Panc1 (cell line): Measurements from ENCODE around the gene PMPCB. TPM values are rescaled to one million over a fixed set of nuclear protein-coding genes. Genes with fewer than 3 reads are reported as not detected.

Experiments
- ATAC-seq: fragments of 200-7000 bp; cut with Tn5 transposase; 2 replicates; pipeline ENCODE4 v1.9.1; 2020; ENCODE audit warnings: mild to moderate bottlenecking, moderate library complexity
- BruUV-seq: library from RNA; stranded (reverse); fragments of 400-500 nt; replicated peaks from 2 replicates; lab custom pipeline; 2021; lab: Mats Ljungman, UMichigan
- CTCF ChIA-PET: fragments of 300-600 bp; sonication (Branson Sonifier 250); formaldehyde crosslinking; loops from one replicate; lab custom pipeline; 2022; ENCODE audit warnings: antibody characterized with exemption; lab: Charles Lee
- POLR2A ChIA-PET: fragments of 300-600 bp; sonication (Branson Sonifier 250); formaldehyde crosslinking; loops from one replicate; lab custom pipeline; 2022; ENCODE audit warnings: antibody characterized with exemption; lab: Charles Lee
- DNase-seq: peaks from one replicate; pipeline ENCODE4 v3.0.0-alpha.2; 2010; ENCODE audit warnings: low read depth, low spot score
- H3K27ac ChIP-seq: 2 replicates; pipeline ENCODE4 v1.5.1; 2011; ENCODE audit warnings: mild to moderate bottlenecking, low read length, inconsistent platforms
- H3K27me3 ChIP-seq: fragments of 200-500 bp; sonication (Bioruptor generic); 2 replicates; pipeline ENCODE4 v1.6.0; 2014; ENCODE audit warnings: low read length, inconsistent platforms; ENCODE audit not compliant: control insufficient read depth, insufficient read depth
- H3K36me3 ChIP-seq: fragments of 200-500 bp; sonication (Bioruptor generic); 2 replicates; pipeline ENCODE4 v1.5.1; 2014; ENCODE audit warnings: inconsistent platforms, mild to moderate bottlenecking, low read length, moderate library complexity; ENCODE audit not compliant: control insufficient read depth, insufficient read depth
- H3K4me1 ChIP-seq: 2 replicates; pipeline ENCODE4 v1.5.1; 2011; ENCODE audit warnings: inconsistent platforms, mild to moderate bottlenecking, low read length, moderate library complexity; ENCODE audit not compliant: control insufficient read depth, insufficient read depth
- H3K4me3 ChIP-seq, 2 experiments: 2 replicates each; pipeline ENCODE4 v1.5.1; 2011 to 2012; ENCODE audit warnings: low read depth in 2 of 2, low read length in 2 of 2, mild to moderate bottlenecking in 2 of 2, inconsistent platforms in 1 of 2, moderate library complexity in 1 of 2
- H3K9me3 ChIP-seq: fragments of 200-500 bp; sonication (Bioruptor generic); 2 replicates; pipeline ENCODE4 v1.5.1; 2014; ENCODE audit warnings: low read depth, mild to moderate bottlenecking, inconsistent platforms, low read length, moderate library complexity; ENCODE audit not compliant: control insufficient read depth, insufficient read depth
- POLR2AphosphoS5 ChIP-seq: IDR thresholded peaks from 2 replicates; pipeline ENCODE4 v1.6.1; 2012; ENCODE audit warnings: mild to moderate bottlenecking, low read depth, low read length, moderate library complexity
- SIN3A ChIP-seq: IDR thresholded peaks from 2 replicates; pipeline ENCODE4 v1.6.1; 2012; ENCODE audit warnings: low read depth, mild to moderate bottlenecking, low read length, moderate library complexity, borderline replicate concordance; ENCODE audit not compliant: insufficient read depth
- TCF7L2 ChIP-seq: IDR thresholded peaks from 2 replicates; pipeline ENCODE4 v1.6.1; 2011; ENCODE audit warnings: mild to moderate bottlenecking, low read depth, low read length, inconsistent platforms
- in situ Hi-C: cut with HindIII; loops from 2 replicates; pipeline ENCODE4 v1.10.0; 2016; ENCODE audit warnings: low sequenced_read_pairs, low pct_unique_long_range_greater_than_20kb
- intact Hi-C: fragments of 100-400 bp; cut with micrococcal nuclease; formaldehyde crosslinking; loops from one replicate; pipeline ENCODE4 v1.10.0; 2022; ENCODE audit not compliant: unreplicated experiment
- total RNA-seq: library from RNA; stranded (reverse); gene quantifications from one replicate; pipeline ENCODE4 v1.2.1, GENCODE V29; 2021; ENCODE audit not compliant: unreplicated experiment
- TF ChIP-seq, protein P1 (sequence below): fragments of 450-650 bp; IDR thresholded peaks from 2 replicates; pipeline ENCODE4 v1.5.1; 2017; ENCODE audit warnings: mild to moderate bottlenecking
- TF ChIP-seq, protein P2 (sequence below), 2 experiments: IDR thresholded peaks; 2 replicates each; pipeline ENCODE4 v1.6.1; 2011 to 2012; ENCODE audit warnings: low read depth in 2 of 2, control low read depth in 1 of 2, low read length in 1 of 2, mild to moderate bottlenecking in 1 of 2, moderate library complexity in 1 of 2; ENCODE audit not compliant: insufficient read depth in 1 of 2

PMPCB gene
- total RNA-seq, 1 experiment from 2014 or later: 61.1 TPM

DNA sequence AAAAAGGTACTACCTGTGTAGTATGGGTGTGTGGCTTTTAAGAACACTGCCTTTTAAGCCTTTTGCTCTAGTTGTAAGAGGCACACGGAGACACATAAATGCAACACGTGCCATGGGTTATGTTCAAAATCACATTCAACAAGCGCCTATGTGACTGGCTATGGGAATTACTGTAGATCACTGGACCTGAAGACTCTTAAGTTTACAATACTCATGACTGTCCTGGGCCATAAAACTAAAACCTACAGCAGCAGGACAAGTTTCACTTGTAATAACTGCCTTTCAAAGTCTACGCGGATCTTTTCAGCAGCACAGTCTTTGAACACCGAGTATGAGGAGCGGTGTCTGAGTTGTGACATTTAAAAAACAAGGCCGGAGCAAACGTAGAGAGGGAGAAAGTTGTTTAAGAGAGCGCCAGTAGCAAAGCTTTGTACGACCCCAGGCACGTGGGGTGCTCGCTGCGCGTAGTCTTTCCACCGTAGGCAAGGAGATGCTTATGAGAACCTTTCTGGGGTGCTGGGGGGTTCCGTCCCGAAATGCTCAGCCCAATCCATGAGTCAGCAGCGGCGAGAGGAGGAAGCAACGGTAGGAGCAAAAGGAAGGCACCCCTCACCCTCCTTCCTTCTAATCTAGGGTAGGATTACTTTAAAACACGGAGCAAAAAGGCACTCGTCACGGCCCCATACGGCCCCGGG, 46.7 kb downstream of the PMPCB start:
- H3K4me3 ChIP-seq: peak overlapping the region; percentile 92 to 100
- H3K9me3 ChIP-seq: no peaks in the 10 kb centered on the region
- POLR2A ChIA-PET: no interaction called here
- TSS peak; percentile 72 for BruUV-seq
- CTCF ChIA-PET: no interaction called here
- no peak for TF ChIP-seq TCF7L2
- no peak for TF ChIP-seq POLR2AphosphoS5
- TF ChIP-seq SIN3A: no peak
- TF ChIP-seq, protein P1, sequence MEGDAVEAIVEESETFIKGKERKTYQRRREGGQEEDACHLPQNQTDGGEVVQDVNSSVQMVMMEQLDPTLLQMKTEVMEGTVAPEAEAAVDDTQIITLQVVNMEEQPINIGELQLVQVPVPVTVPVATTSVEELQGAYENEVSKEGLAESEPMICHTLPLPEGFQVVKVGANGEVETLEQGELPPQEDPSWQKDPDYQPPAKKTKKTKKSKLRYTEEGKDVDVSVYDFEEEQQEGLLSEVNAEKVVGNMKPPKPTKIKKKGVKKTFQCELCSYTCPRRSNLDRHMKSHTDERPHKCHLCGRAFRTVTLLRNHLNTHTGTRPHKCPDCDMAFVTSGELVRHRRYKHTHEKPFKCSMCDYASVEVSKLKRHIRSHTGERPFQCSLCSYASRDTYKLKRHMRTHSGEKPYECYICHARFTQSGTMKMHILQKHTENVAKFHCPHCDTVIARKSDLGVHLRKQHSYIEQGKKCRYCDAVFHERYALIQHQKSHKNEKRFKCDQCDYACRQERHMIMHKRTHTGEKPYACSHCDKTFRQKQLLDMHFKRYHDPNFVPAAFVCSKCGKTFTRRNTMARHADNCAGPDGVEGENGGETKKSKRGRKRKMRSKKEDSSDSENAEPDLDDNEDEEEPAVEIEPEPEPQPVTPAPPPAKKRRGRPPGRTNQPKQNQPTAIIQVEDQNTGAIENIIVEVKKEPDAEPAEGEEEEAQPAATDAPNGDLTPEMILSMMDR: no peak
- H3K4me1 ChIP-seq: peaks cover 16% of the 10 kb centered on the region
- intact Hi-C loops (no loop called here), in situ Hi-C loops (no loop called here)
- peak overlapping the region; percentile 96 for H3K27ac ChIP-seq
- H3K36me3 ChIP-seq: peaks cover 23% of the 10 kb centered on the region
- DNase-seq: no peak
- no peaks in the 10 kb centered on the region for H3K27me3 ChIP-seq
- ATAC-seq: peak; percentile 42

DNA sequence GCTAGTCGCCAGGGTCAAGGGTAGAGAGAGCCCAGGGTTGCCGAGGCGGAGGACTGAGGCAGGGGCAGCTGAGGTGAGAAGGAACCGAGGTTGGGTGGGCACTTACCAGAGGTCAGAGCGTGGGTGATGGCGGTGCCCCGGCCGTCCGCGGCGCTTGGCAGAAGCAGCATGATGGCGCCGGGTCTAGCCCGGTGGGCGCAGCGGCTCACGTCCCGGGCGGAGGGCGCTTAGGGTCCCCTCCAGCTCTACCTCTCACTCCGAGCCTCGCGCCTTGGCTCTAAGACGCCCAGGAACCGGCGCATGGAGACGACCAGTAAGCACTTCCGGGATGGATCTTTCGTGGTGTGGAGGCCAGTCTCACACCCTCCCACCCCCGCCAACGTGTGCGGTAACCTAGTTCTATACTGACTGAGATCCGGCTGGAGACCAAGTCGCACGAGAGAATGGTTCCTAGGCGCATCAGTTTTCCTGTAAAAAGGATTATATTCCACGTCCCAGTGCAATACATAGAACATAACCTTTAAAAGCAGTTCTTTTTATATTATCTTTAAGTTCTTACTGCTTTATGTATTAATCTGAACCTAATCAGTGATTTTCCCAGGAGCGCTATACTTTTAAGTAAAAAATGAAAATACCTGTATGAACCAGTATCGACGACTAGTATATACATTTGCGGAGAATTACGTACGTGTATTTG, 47.4 kb downstream of the PMPCB start, which contains the start of gene DNAJC2:
TSS of gene DNAJC2 (minus strand) at position 315 of the 697 bp plus-strand sequence. CDS start at position 170, 145 bp downstream.
- peak; percentile 92 for ATAC-seq
- H3K4me3 ChIP-seq: peak within 1 kb of the TSS; percentile 92 to 100
- CTCF ChIA-PET: no interaction called here
- no TSS peak for BruUV-seq
- no peaks in the 10 kb centered on the region for H3K27me3 ChIP-seq
- intact Hi-C loops (no loop called here), in situ Hi-C loops (no loop called here)
- peaks cover 21% of the 10 kb centered on the region for H3K36me3 ChIP-seq
- POLR2A ChIA-PET: no interaction called here
- TF ChIP-seq, protein P1: no peak
- TF ChIP-seq, protein P2, sequence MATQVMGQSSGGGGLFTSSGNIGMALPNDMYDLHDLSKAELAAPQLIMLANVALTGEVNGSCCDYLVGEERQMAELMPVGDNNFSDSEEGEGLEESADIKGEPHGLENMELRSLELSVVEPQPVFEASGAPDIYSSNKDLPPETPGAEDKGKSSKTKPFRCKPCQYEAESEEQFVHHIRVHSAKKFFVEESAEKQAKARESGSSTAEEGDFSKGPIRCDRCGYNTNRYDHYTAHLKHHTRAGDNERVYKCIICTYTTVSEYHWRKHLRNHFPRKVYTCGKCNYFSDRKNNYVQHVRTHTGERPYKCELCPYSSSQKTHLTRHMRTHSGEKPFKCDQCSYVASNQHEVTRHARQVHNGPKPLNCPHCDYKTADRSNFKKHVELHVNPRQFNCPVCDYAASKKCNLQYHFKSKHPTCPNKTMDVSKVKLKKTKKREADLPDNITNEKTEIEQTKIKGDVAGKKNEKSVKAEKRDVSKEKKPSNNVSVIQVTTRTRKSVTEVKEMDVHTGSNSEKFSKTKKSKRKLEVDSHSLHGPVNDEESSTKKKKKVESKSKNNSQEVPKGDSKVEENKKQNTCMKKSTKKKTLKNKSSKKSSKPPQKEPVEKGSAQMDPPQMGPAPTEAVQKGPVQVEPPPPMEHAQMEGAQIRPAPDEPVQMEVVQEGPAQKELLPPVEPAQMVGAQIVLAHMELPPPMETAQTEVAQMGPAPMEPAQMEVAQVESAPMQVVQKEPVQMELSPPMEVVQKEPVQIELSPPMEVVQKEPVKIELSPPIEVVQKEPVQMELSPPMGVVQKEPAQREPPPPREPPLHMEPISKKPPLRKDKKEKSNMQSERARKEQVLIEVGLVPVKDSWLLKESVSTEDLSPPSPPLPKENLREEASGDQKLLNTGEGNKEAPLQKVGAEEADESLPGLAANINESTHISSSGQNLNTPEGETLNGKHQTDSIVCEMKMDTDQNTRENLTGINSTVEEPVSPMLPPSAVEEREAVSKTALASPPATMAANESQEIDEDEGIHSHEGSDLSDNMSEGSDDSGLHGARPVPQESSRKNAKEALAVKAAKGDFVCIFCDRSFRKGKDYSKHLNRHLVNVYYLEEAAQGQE (IDR thresholded peaks at IDR 0.05; ENCODE audit: insufficient read depth in 1 of 2, low read depth in 2 of 2, low read length in 1 of 2): peak in 1 of 2 experiments; percentile 30; a peak in 1 of 4 replicates
- TF ChIP-seq TCF7L2 (0 out of 2 replicates have a peak, but pooled peaks have one; percentile 38), SIN3A (peak; percentile 96), POLR2AphosphoS5 (peak; percentile 94)
- H3K4me1 ChIP-seq: peaks cover 23% of the 10 kb centered on the region
- peak within 1 kb of the TSS; percentile 96 for H3K27ac ChIP-seq
- DNase-seq: peak; percentile 91
- no peaks in the 10 kb centered on the region for H3K9me3 ChIP-seq
